Psoas muscle (tissue), 8 donors: ENCODE results near the gene SMS. TPM values are rescaled to one million over a fixed set of nuclear protein-coding genes. Genes with fewer than 3 reads are reported as not detected.

Experiments used
- ATAC-seq, 4 donors: fragments of 200-7000 bp; cut with Tn5 transposase; one replicate each; pipeline ENCODE4 v1.9.1; 2020; ENCODE audit warnings: moderate library complexity in 3 of 4, mild to moderate bottlenecking in 2 of 4
- DNase-seq, 2 donors: peaks; one replicate each; pipeline ENCODE4 v3.0.0-alpha.2; 2020
- H3K27ac ChIP-seq: fragments of 200-600 bp; one replicate; pipeline ENCODE4 v1.8.0; 2022
- H3K27me3 ChIP-seq, 3 donors: fragments of 200-600 bp in 1 of 3; one replicate each; pipeline versions ENCODE4 v1.6.1 to v1.8.0; 2013 to 2022; ENCODE audit warnings: low read length in 2 of 3, mild to moderate bottlenecking in 2 of 3, moderate library complexity in 1 of 3; ENCODE audit not compliant: insufficient read depth in 3 of 3
- H3K36me3 ChIP-seq, 2 donors: fragments of 200-600 bp in 1 of 2; one replicate each; pipeline versions ENCODE4 v1.6.1 to v1.8.0; 2013 to 2022; ENCODE audit warnings: low read depth in 1 of 2, mild to moderate bottlenecking in 1 of 2, moderate library complexity in 1 of 2; ENCODE audit not compliant: insufficient read depth in 1 of 2
- H3K4me1 ChIP-seq: fragments of 200-600 bp; one replicate; pipeline ENCODE4 v1.8.0; 2022
- H3K4me3 ChIP-seq: fragments of 200-600 bp; one replicate; pipeline ENCODE4 v1.8.0; 2022; ENCODE audit warnings: mild to moderate bottlenecking
- H3K9me3 ChIP-seq: fragments of 200-600 bp; one replicate; pipeline ENCODE4 v1.8.0; 2022
- CTCF ChIP-seq: fragments of 200-600 bp; IDR thresholded peaks from one replicate; pipeline ENCODE4 v1.8.0; 2022; ENCODE audit warnings: antibody characterized with exemption
- WGBS, 3 donors: extraction: QIAGEN DNeasy Blood & Tissue Kit; methylation state at CpG; one replicate each; pipeline versions ENCODE4 v1.1.6 to v1.1.7; 2013; 5-methylcytosine and 5-hydroxymethylcytosine counted together
- intact Hi-C, 2 donors: fragments of 100-400 bp; cut with DNase I; formaldehyde crosslinking; loops; one replicate each; pipeline versions ENCODE4 v1.11.0 to v1.14.2; 2022
- polyA plus RNA-seq, 3 donors: library from polyadenylated mRNA; stranded (reverse); fragments of 200-250 nt; gene quantifications; one replicate each; pipeline ENCODE4 v1.2.3, GENCODE V29; 2013
- total RNA-seq, 4 donors: library from RNA; stranded (reverse); fragmentation: NEBNext Ultra II Directional in 2 of 4; extraction: Animal tissue kit (Norgen Biotek cat#: 25700) in 2 of 4; gene quantifications; one replicate each; pipeline versions ENCODE4 v1.2.1 to v1.2.4, GENCODE V29; 2021 to 2023
- donor health status: healthy with polysubstance abuse.
- donor health status: DM: no; HTN: no; CAD: no; lungs with moderate emphysema.
- donor health status: Bipolar disorder and iron deficiency.
- donor health status: healthy.
- donor health status: DM: yes; HTN: yes; CAD: no.
- donor health status: DM: no; HTN: no; CAD: no.
- donor health status: DM: no; HTN: no; CAD: no.
- donor health status: DM: yes; HTN: yes; CAD: no.

The SMS gene
- total and polyA plus RNA-seq, 7 donors, result 18.6 to 52.9 (median 41.3) TPM

DNA sequence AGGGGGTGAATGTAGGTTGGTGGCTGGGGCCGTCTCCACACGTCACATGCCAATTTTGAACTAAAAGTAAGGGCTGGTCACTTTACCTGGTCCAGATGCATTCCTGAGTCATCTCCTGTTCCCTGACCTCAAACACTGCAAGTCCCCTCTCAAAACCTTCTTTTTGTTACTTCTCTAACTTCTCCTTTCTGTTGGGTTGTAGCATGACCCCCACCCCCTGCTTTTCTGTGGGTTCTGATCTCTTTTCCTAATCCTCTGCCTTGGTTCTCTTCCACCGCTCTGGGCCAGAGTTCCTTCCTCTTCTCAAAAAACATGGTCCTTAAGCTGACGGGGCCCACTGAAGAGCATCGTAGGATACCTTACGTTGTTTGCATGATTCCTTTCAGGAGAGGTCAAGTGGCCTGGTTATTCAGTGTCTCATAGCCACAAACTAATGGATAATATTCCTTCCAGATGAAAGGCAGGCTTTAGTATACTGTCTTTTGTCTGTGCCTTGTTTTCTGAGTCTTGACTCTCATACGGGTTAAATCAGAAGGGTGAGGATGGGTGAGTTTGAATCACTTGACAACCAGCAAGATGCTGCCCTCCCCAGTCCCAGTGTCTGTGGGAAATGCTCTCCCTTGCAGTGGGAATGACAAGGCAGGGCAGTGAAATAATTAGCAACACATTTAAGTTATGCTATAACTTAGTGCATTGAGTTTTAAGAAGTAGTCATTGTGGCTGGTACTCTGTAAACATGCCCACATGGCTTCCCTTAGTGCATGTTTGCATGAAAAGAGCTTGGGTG, 15.1 kb downstream of the SMS start:
- WGBS, 3 donors, result 53 to 70% (median 69%) methylated on average over 7 of the region's 7 CpGs
- TF ChIP-seq CTCF, result no peak
- no peaks in the 10 kb centered on the region for H3K4me1 ChIP-seq
- ATAC-seq (no peak), DNase-seq (no peak)
- H3K27me3 ChIP-seq, result no peaks in the 10 kb centered on the region
- no peaks in the 10 kb centered on the region for H3K9me3 ChIP-seq
- no peak overlapping the region for H3K4me3 ChIP-seq
- no peaks in the 10 kb centered on the region for H3K36me3 ChIP-seq
- no peak overlapping the region for H3K27ac ChIP-seq
- intact Hi-C loops, result no loop called here

DNA sequence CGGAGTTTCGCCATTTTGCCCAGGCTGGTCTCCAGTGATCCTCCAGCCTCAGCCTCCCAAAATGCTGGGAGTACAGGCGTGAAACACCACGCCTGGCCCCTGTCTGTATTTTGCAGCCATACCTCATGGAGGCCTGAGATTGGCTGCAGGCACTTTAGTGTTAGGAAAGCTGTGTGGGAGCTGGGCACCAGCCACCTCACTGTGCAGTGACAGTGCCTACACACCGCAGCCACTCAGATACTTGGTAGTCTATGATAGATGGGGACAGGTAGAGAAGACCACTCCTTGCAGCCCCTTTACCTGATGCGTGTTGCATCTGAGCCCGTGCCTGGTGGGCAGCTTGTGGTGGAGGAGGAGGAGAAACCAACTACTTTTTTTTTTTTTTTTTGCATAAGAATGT, 16.3 kb downstream of the SMS start:
- intact Hi-C loops, result no loop called here
- TF ChIP-seq CTCF, result no peak
- Histone ChIP-seq H3K4me1 (no peaks in the 10 kb centered on the region), H3K9me3 (no peaks in the 10 kb centered on the region), H3K27ac (no peak overlapping the region), H3K27me3 (no peaks in the 10 kb centered on the region), H3K4me3 (no peak overlapping the region), H3K36me3 (no peaks in the 10 kb centered on the region)
- DNase-seq, result no peak
- 87 to 98% (median 98%) methylated on average over 7 of the region's 7 CpGs for WGBS, 3 donors
- ATAC-seq, result no peak

GRCh38 chrX:21958187-21958586, 17.7 kb downstream of the SMS start:
- H3K4me1 ChIP-seq, result no peaks in the 10 kb centered on the region
- no peak overlapping the region for H3K4me3 ChIP-seq
- no peak for TF ChIP-seq CTCF
- ATAC-seq (no peak), DNase-seq (no peak)
- no peaks in the 10 kb centered on the region for H3K27me3 ChIP-seq
- no peaks in the 10 kb centered on the region for H3K36me3 ChIP-seq
- intact Hi-C loops, result no loop called here
- no peak overlapping the region for H3K27ac ChIP-seq
- 69 to 83% (median 71%) methylated on average over 8 of the region's 8 CpGs for WGBS, 3 donors
- H3K9me3 ChIP-seq, result no peaks in the 10 kb centered on the region

DNA sequence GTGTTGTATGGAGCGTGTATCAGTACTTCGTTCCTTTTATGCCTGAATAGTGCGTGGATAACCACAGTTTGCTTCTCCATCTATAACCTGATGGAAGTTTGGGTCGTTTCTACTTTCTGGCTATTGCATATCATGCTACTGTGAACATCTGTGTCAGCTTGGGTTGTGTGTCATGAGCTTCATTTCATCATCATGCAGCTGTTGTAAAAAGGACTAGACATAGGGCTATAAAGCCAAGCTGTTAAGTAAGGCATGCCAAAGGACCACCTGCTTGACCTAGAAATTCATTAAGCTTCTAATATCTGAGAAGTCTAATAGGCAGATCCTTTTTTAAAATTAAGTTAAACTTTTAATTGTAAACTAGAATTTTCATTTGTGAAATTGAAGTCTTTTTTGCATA, 18.4 kb downstream of the SMS start:
- DNase-seq, result no peak
- peak; percentile 55 to 77 (median 70) for ATAC-seq
- Histone ChIP-seq H3K27ac (no peak overlapping the region), H3K4me1 (no peaks in the 10 kb centered on the region), H3K36me3 (no peaks in the 10 kb centered on the region), H3K27me3 (no peaks in the 10 kb centered on the region), H3K9me3 (no peaks in the 10 kb centered on the region), H3K4me3 (no peak overlapping the region)
- no peak for TF ChIP-seq CTCF
- intact Hi-C loops, result no loop called here
- WGBS, 3 donors, result 56 to 77% (median 62%) methylated on average over 4 of the region's 4 CpGs
